H1 (cell line): ENCODE results near the gene SRRM3. TPM values are rescaled to one million over a fixed set of nuclear protein-coding genes. Genes with fewer than 3 reads are reported as not detected.

Experiments
- CTCF ChIA-PET: fragments of 300-600 bp; sonication (Branson Sonifier 250); formaldehyde crosslinking; loops from one replicate; lab custom pipeline; 2021; ENCODE audit not compliant: partially characterized antibody; lab: Charles Lee
- POLR2A ChIA-PET: fragments of 300-600 bp; sonication (Branson Sonifier 250); formaldehyde crosslinking; loops from one replicate; lab custom pipeline; 2021; ENCODE audit warnings: inconsistent platforms; ENCODE audit not compliant: partially characterized antibody; lab: Charles Lee
- DNase-seq, 2 experiments: peaks; one replicate each; pipeline versions ENCODE4 v3.0.0 to v3.0.0-alpha.2; 2010 to 2022; ENCODE audit warnings: low spot score in 2 of 2, low read depth in 1 of 2, mixed read lengths in 1 of 2
- FAIRE-seq: peaks from 2 replicates; lab custom pipeline; 2011; peaks lifted over from hg19 to GRCh38; lab: Jason Lieb, UNC
- H2AFZ ChIP-seq: 2 replicates; pipeline ENCODE4 v1.8.1; 2012; ENCODE audit warnings: low read length, inconsistent platforms
- H2AK5ac ChIP-seq: 2 replicates; pipeline ENCODE4 v1.6.1; 2013; ENCODE audit warnings: low read depth, low read length
- H2BK120ac ChIP-seq: replicated peaks from 2 replicates; pipeline ENCODE3; 2013; ENCODE audit warnings: low read depth, low read length, inconsistent platforms
- H2BK12ac ChIP-seq: 2 replicates; pipeline ENCODE4 v1.6.1; 2013; ENCODE audit warnings: low read depth, low read length
- H2BK15ac ChIP-seq: 2 replicates; pipeline ENCODE4 v1.6.1; 2013; ENCODE audit warnings: low read length
- H2BK20ac ChIP-seq: 2 replicates; pipeline ENCODE4 v1.6.1; 2013; ENCODE audit warnings: low read length
- H2BK5ac ChIP-seq: 2 replicates; pipeline ENCODE4 v1.6.1; 2013; ENCODE audit warnings: low read depth, low read length
- H3K14ac ChIP-seq: 2 replicates; pipeline ENCODE4 v1.6.1; 2013; ENCODE audit warnings: inconsistent platforms; ENCODE audit not compliant: insufficient read length
- H3K18ac ChIP-seq: 2 replicates; pipeline ENCODE4 v1.6.1; 2013; ENCODE audit warnings: low read length; ENCODE audit errors: extremely low read depth
- H3K23ac ChIP-seq: 2 replicates; pipeline ENCODE4 v1.6.1; 2013; ENCODE audit warnings: inconsistent platforms; ENCODE audit not compliant: insufficient read length
- H3K23me2 ChIP-seq: 2 replicates; pipeline ENCODE4 v1.6.1; 2013; ENCODE audit warnings: low read depth, low read length
- H3K27ac ChIP-seq: 2 replicates; pipeline ENCODE4 v1.6.1; 2011; ENCODE audit warnings: low read depth, low read length, inconsistent platforms
- H3K27me3 ChIP-seq, 4 experiments: replicated peaks in 1 of 4; 1 replicate in 1 of 4; 2 replicates in 3 of 4; pipeline versions ENCODE4 v1.6.1 to v1.8.1; 2011 to 2013; ENCODE audit warnings: low read length in 3 of 4, mild to moderate bottlenecking in 3 of 4, inconsistent platforms in 2 of 4, mixed read lengths in 2 of 4, moderate library complexity in 1 of 4; ENCODE audit not compliant: control insufficient read depth in 3 of 4, insufficient read depth in 3 of 4; ENCODE audit errors: extremely low read depth in 1 of 4
- H3K36me3 ChIP-seq, 4 experiments: 2 replicates each; pipeline versions ENCODE4 v1.6.1 to v1.8.1; 2011 to 2013; ENCODE audit warnings: mild to moderate bottlenecking in 4 of 4, low read length in 3 of 4, moderate library complexity in 2 of 4, control low read depth in 1 of 4, inconsistent platforms in 1 of 4; ENCODE audit not compliant: insufficient read depth in 4 of 4, control insufficient read depth in 2 of 4
- H3K4ac ChIP-seq: replicated peaks from 2 replicates; pipeline ENCODE3; 2013; ENCODE audit warnings: low read length, low read depth, mixed read lengths, inconsistent platforms; ENCODE audit not compliant: insufficient read length
- H3K4me1 ChIP-seq, 4 experiments: replicated peaks in 1 of 4; 1 replicate in 1 of 4; 2 replicates in 3 of 4; pipeline versions ENCODE4 v1.6.1 to v1.8.1; 2011 to 2013; ENCODE audit warnings: low read length in 3 of 4, inconsistent platforms in 2 of 4, mixed read lengths in 1 of 4; ENCODE audit not compliant: insufficient read depth in 4 of 4, control insufficient read depth in 3 of 4
- H3K4me2 ChIP-seq, 2 experiments: 2 replicates each; pipeline versions ENCODE4 v1.6.1 to v1.8.1; 2011 to 2013; ENCODE audit warnings: low read depth in 2 of 2, low read length in 2 of 2, control low read depth in 1 of 2, inconsistent platforms in 1 of 2, mild to moderate bottlenecking in 1 of 2; ENCODE audit not compliant: insufficient read depth in 1 of 2
- H3K4me3 ChIP-seq, 4 experiments: fragments of 200-600, 300-600 bp in 1 of 4; sonication (generic), shearing (Covaris generic), sonication (Bioruptor Twin) in 1 of 4; 2 replicates each; pipeline versions ENCODE4 v1.5.1 to v1.8.1; 2011 to 2016; ENCODE audit warnings: low read length in 4 of 4, low read depth in 3 of 4, control low read depth in 2 of 4, inconsistent platforms in 2 of 4, mild to moderate bottlenecking in 2 of 4, mixed read lengths in 1 of 4, moderate library complexity in 1 of 4; ENCODE audit not compliant: insufficient read depth in 2 of 4; ENCODE audit errors: extremely low read depth in 1 of 4
- H3K56ac ChIP-seq: replicated peaks from 2 replicates; pipeline ENCODE3; 2013; ENCODE audit warnings: low read depth, mild to moderate bottlenecking, mixed read lengths, low read length, inconsistent platforms; ENCODE audit not compliant: insufficient read length
- H3K79me1 ChIP-seq: 2 replicates; pipeline ENCODE4 v1.6.1; 2013; ENCODE audit warnings: low read depth, low read length, control low read depth
- H3K79me2 ChIP-seq, 2 experiments: 2 replicates each; pipeline versions ENCODE4 v1.6.1 to v1.8.1; 2012 to 2013; ENCODE audit warnings: low read length in 2 of 2, mild to moderate bottlenecking in 2 of 2, inconsistent platforms in 1 of 2; ENCODE audit not compliant: insufficient read depth in 2 of 2, control insufficient read depth in 1 of 2
- H3K9ac ChIP-seq, 4 experiments: replicated peaks in 1 of 4; 1 replicate in 1 of 4; 2 replicates in 3 of 4; pipeline versions ENCODE4 v1.6.1 to v1.8.1; 2011 to 2013; ENCODE audit warnings: low read depth in 3 of 4, low read length in 3 of 4, control low read depth in 2 of 4, mild to moderate bottlenecking in 2 of 4, moderate library complexity in 2 of 4, inconsistent platforms in 1 of 4; ENCODE audit errors: extremely low read depth in 1 of 4
- H3K9me3 ChIP-seq, 2 experiments: 2 replicates each; pipeline versions ENCODE4 v1.6.1 to v1.8.1; 2012 to 2013; ENCODE audit warnings: mild to moderate bottlenecking in 2 of 2, moderate library complexity in 2 of 2, control low read depth in 1 of 2, inconsistent platforms in 1 of 2, low read depth in 1 of 2, low read length in 1 of 2, mixed read lengths in 1 of 2; ENCODE audit not compliant: insufficient read depth in 2 of 2
- H4K20me1 ChIP-seq, 2 experiments: replicated peaks in 1 of 2; 2 replicates each; pipeline versions ENCODE3 to v1.8.1; 2011 to 2013; ENCODE audit warnings: inconsistent platforms in 2 of 2, low read length in 2 of 2, mild to moderate bottlenecking in 1 of 2; ENCODE audit not compliant: insufficient read depth in 2 of 2, control insufficient read depth in 1 of 2
- H4K5ac ChIP-seq: 2 replicates; pipeline ENCODE4 v1.6.1; 2013; ENCODE audit warnings: low read length, low read depth, mixed read lengths, inconsistent platforms; ENCODE audit not compliant: insufficient read length
- H4K8ac ChIP-seq: 2 replicates; pipeline ENCODE4 v1.8.0; 2013; ENCODE audit warnings: mild to moderate bottlenecking, moderate library complexity, low read length, inconsistent platforms; ENCODE audit not compliant: insufficient read depth; ENCODE audit errors: extremely low read depth
- H4K91ac ChIP-seq: replicated peaks from 2 replicates; pipeline ENCODE3; 2013; ENCODE audit warnings: low read length, mixed read lengths, inconsistent platforms; ENCODE audit not compliant: insufficient read length
- EGR1 ChIP-seq: IDR thresholded peaks from 2 replicates; pipeline ENCODE4 v1.6.1; 2011; ENCODE audit warnings: low read depth, low read length, borderline replicate concordance
- GTF2F1 ChIP-seq: IDR thresholded peaks from 2 replicates; pipeline ENCODE4 v1.6.1; 2012; ENCODE audit warnings: low read depth, low read length, improper control_type of control experiment, borderline replicate concordance
- HDAC2 ChIP-seq, 2 experiments: fragments of 300-600 bp in 1 of 2; sonication (generic) in 1 of 2; IDR thresholded peaks; 2 replicates each; pipeline ENCODE4 v1.6.1; 2011 to 2012; ENCODE audit warnings: low read depth in 2 of 2, low read length in 2 of 2, mild to moderate bottlenecking in 2 of 2, moderate library complexity in 2 of 2, borderline replicate concordance in 1 of 2, inconsistent platforms in 1 of 2
- POU5F1 ChIP-seq: IDR thresholded peaks from 2 replicates; pipeline ENCODE4 v1.6.1; 2011; ENCODE audit warnings: low read depth, mild to moderate bottlenecking, low read length, moderate library complexity
- SRF ChIP-seq: IDR thresholded peaks from 2 replicates; pipeline ENCODE4 v1.6.1; 2011; ENCODE audit warnings: mild to moderate bottlenecking, low read depth, low read length, moderate library complexity
- WGBS, 2 experiments: shearing (Covaris generic) in 1 of 2; methylation state at CpG; one replicate each; pipeline versions ENCODE4 v1.1.6 to v1.1.7; 2013 to 2015; ENCODE audit warnings: low lambda C conversion rate in 2 of 2, mixed read lengths in 2 of 2, inconsistent platforms in 1 of 2, low coverage in 1 of 2, missing lambda C conversion rate in 1 of 2; ENCODE audit not compliant: insufficient replicate concordance in 2 of 2, insufficient coverage in 1 of 2, insufficient read length in 1 of 2; ENCODE audit errors: extremely low coverage in 1 of 2, missing lambda C conversion rate in 1 of 2; 5-methylcytosine and 5-hydroxymethylcytosine counted together
- polyA plus RNA-seq, 7 experiments: library from polyadenylated mRNA; depleted of rRNA in 3 of 7; stranded (reverse) in 5 of 7; unstranded in 2 of 7; fragments of >200 nt in 5 of 7; fragments of 200-250 nt in 2 of 7; gene quantifications; 1 replicate in 5 of 7; 2 replicates in 1 of 7; 4 replicates in 1 of 7; pipeline versions ENCODE4 v1.2.1 to v1.2.3, GENCODE V29; 2011 to 2013; ENCODE audit warnings: missing spikeins in 2 of 7, mixed read lengths in 2 of 7
- total RNA-seq: library from RNA; stranded (reverse); fragmentation: NEBNext Ultra II Directional; extraction: Animal tissue kit (Norgen Biotek cat#: 25700); gene quantifications from 2 replicates; pipeline ENCODE4 v1.2.1, GENCODE V29; 2021
- TF ChIP-seq, protein P1 (sequence below), 3 experiments: IDR thresholded peaks; 1 replicate in 2 of 3; 2 replicates in 1 of 3; pipeline versions ENCODE4 v1.5.1 to v1.6.1; 2011; ENCODE audit warnings: low read length in 3 of 3, mild to moderate bottlenecking in 3 of 3, inconsistent platforms in 2 of 3, low read depth in 1 of 3, moderate library complexity in 1 of 3; ENCODE audit not compliant: insufficient read depth in 1 of 3; ENCODE audit errors: control extremely low read depth in 1 of 3
- TF ChIP-seq, protein P2 (sequence below): IDR thresholded peaks from 2 replicates; pipeline ENCODE4 v1.6.1; 2011; ENCODE audit warnings: low read length, improper control_type of control experiment

The SRRM3 gene
- total and polyA plus RNA-seq, 2 of the 8 experiments (the other 6 are each of a cell fraction or from before 2014, with no cell fraction given): 10.4 to 17.4 TPM

DNA sequence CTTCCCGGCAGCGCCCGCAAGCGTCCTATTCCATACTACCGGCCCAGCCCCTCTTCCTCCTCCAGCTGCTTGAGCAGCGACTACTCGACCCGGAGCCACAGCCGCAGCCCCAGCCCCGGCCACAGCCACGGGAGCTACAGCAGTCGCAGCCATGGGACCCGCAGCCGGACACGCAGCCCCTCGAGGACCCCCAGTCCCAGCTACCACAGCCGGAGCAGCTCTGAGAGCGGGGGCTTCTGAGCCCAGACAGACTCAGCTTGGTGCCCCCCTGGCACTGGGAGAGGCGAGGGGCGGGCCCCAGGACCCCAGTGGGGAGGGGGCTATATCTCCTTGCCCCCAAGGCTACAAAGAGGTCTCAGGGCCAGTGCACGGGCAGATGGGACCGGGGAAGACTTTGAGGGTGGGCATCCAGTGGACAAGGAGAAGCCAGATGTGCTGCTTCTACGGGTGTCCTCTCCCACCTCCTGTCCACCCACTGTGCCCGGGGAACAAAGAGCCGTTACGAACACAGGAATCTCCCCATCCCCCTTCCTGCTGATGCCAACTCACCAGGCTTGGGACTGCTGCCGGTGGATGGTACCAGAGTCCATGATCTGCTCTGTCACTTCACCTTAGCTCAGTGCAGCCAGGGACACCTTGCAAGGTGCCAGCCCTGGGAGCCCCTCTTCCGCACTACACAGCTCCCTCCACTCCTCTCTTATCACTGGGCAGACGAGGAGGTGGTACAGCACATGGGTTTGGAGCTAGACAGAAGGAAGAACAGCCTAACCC lies 84.1 kb downstream of the SRRM3 start:
- no peak overlapping the region for H3K18ac ChIP-seq
- no peak overlapping the region for H3K27ac ChIP-seq
- H2BK20ac ChIP-seq: no peak overlapping the region
- no peak overlapping the region for H2BK120ac ChIP-seq
- 0 out of 2 replicates have a peak overlapping the region, but pooled peaks have one; percentile 1 for H2BK12ac ChIP-seq
- H3K23ac ChIP-seq: no peak overlapping the region
- no peak overlapping the region for H3K14ac ChIP-seq
- H4K91ac ChIP-seq: no peak overlapping the region
- no peak overlapping the region for H3K4me2 ChIP-seq
- H3K9me3 ChIP-seq: no peaks in the 10 kb centered on the region
- ChIA-PET POLR2A (interaction anchor here (1.2 to 3.9 kb wide), 6 partner anchors 11 to 32 kb away, joined by 3 to 19 read pairs (median 6); partner anchors contain the start of gene HSPB1), CTCF (interaction anchor here (0.5 to 19.4 kb wide), 6 partner anchors 12 to 1934 kb away, joined by 3 to 426 read pairs (median 4); partner anchors contain the start of gene HSPB1)
- H3K56ac ChIP-seq: no peak overlapping the region
- no peak overlapping the region for H3K9ac ChIP-seq
- DNase-seq (no peak), FAIRE-seq (no peak)
- H3K4ac ChIP-seq: no peak overlapping the region
- peaks cover 0 to 4% of the 10 kb centered on the region in 2 experiments for H4K20me1 ChIP-seq
- no peak overlapping the region for H4K8ac ChIP-seq
- H3K4me3 ChIP-seq: no peak overlapping the region
- peaks cover 14% of the 10 kb centered on the region for H3K23me2 ChIP-seq
- H3K36me3 ChIP-seq: peaks cover 2 to 8% (median 3%) of the 10 kb centered on the region in 4 experiments; a peak in 4 of 8 replicates
- no peak overlapping the region for H2AK5ac ChIP-seq
- H3K4me1 ChIP-seq: peaks cover 0 to 11% (median 6%) of the 10 kb centered on the region in 4 experiments; a peak in 5 of 7 replicates
- no peaks in the 10 kb centered on the region for H3K79me2 ChIP-seq
- no peak overlapping the region for H2BK5ac ChIP-seq
- no peak overlapping the region for H2AFZ ChIP-seq
- H4K5ac ChIP-seq: no peak overlapping the region
- peaks cover 3% of the 10 kb centered on the region; the same call in 1 of the 2 replicates for H3K79me1 ChIP-seq
- H2BK15ac ChIP-seq: no peak overlapping the region
- H3K27me3 ChIP-seq: peaks cover 8 to 14% (median 11%) of the 10 kb centered on the region in 4 experiments; a peak in 6 of 7 replicates
- WGBS, 2 experiments: 92% methylated on average over 27 of the region's 29 CpGs; no CpG with 5 or more reads in 1 of the 2 experiments
- TF ChIP-seq, protein P1, sequence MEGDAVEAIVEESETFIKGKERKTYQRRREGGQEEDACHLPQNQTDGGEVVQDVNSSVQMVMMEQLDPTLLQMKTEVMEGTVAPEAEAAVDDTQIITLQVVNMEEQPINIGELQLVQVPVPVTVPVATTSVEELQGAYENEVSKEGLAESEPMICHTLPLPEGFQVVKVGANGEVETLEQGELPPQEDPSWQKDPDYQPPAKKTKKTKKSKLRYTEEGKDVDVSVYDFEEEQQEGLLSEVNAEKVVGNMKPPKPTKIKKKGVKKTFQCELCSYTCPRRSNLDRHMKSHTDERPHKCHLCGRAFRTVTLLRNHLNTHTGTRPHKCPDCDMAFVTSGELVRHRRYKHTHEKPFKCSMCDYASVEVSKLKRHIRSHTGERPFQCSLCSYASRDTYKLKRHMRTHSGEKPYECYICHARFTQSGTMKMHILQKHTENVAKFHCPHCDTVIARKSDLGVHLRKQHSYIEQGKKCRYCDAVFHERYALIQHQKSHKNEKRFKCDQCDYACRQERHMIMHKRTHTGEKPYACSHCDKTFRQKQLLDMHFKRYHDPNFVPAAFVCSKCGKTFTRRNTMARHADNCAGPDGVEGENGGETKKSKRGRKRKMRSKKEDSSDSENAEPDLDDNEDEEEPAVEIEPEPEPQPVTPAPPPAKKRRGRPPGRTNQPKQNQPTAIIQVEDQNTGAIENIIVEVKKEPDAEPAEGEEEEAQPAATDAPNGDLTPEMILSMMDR (IDR thresholded peaks at IDR 0.05; ENCODE audit: control extremely low read depth in 1 of 3, insufficient read depth in 1 of 3, low read depth in 1 of 3, low read length in 3 of 3): no peak
- TF ChIP-seq EGR1 (no peak), POU5F1 (no peak), SRF (no peak), HDAC2 (IDR thresholded peaks at IDR 0.05; ENCODE audit: borderline replicate concordance in 1 of 2, low read depth in 2 of 2, low read length in 2 of 2) (no peak), GTF2F1 (no peak)
- TF ChIP-seq, protein P2, sequence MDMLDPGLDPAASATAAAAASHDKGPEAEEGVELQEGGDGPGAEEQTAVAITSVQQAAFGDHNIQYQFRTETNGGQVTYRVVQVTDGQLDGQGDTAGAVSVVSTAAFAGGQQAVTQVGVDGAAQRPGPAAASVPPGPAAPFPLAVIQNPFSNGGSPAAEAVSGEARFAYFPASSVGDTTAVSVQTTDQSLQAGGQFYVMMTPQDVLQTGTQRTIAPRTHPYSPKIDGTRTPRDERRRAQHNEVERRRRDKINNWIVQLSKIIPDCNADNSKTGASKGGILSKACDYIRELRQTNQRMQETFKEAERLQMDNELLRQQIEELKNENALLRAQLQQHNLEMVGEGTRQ: no peak
